GM19025 (cell line): ENCODE measurements around the gene CENPU.
"Not testable (repeated sequence)": the region's sequence is repeated elsewhere in the genome, so short reads cannot be mapped to it uniquely, and the experiment has no call there.

Experiments used
- ATAC-seq: cut with Tn5 transposase; IDR thresholded peaks from one replicate; pipeline ENCODE4 v1.9.1; 2021; ENCODE audit warnings: mild to moderate bottlenecking, low read depth, moderate library complexity; ENCODE audit not compliant: unreplicated experiment

The CENPU gene

DNA sequence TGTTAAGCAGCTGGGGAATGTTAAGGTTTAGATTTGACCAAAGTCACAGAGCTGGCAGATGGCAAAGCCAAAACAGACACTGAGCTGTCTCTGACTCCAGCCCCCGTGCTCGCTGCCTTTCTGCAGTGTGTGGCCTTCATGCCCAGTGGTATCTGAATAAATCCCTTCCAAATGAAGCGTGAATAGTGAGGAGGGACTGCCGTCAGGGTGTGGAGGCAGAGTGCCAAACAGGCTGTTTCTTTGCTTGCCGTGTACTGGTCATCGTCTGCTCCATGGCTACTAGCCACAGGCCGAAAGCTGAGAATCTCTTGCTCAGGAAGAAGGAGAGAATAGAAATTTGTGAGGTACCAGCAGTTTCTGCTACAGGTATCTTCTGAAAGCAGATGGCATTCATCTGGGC is 64.6 kb downstream of the CENPU start:
- ATAC-seq: no peak

DNA sequence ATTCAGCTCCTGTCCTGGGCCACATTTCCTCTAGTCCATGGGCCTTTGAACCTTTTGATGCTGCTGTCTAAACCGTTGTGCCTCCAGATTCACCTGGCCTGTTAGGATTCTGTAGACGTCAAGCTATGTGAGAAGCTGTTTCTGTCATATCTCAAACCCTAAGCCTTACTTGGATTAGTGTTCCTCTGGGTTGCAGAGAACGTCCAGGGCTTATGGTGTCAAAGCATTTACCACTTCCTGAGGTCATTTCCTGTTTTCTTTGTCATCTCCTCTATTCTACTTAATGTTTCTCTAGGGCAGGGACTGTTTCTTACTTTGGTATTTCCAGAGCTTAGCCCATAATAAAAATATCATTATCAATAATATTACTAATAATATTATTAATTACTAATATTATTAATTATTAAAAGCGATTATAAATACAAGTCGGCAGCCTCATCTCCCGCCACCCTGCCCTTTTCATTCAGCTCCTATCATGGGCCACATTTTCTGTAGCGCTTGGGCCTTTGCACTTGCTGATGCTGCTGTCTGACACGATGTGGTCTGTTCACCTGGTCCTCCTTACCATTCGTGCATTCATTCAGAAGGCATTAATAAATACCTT is 65.3 kb downstream of the CENPU start:
- no peak for ATAC-seq

DNA sequence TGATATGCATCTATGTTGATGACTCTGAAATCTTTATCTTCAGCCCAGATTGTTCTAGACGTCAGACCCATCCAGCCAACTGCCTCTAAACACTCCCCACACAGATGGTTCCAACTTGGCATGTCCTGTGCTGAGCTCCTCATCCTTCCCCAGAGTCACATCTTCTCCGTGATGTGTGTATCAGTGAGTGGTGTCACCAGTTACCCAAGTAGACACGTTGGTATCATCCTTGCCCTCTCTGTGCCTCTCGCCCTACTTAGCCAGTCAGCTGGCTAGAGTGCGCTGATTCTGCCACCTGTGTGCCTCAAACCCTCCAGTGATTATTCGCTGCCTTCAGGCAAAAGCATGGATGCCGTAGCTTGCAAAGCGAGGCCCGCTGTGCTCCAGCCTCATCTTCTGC is 65.8 kb downstream of the CENPU start:
- ATAC-seq: no peak

DNA sequence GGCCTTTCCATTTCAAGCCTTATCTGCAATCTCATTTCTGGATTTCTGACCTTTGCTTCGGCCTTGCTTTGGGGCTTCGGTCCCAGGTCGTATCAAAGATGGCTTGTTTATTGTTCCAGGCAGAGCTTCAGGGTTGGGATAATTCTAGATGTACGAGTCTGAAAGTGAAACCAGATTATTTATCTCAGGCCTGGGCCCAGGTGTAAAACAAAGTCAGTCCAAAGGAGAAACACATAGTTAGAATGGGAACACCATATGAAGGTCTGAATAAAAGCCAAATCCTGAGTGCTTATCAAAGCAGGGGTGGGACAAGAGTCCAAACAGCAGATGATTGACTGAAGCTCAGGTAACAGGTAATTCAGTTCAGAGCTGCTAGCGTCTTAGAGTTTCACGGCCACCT is 67.2 kb downstream of the CENPU start:
- ATAC-seq: no peak

DNA sequence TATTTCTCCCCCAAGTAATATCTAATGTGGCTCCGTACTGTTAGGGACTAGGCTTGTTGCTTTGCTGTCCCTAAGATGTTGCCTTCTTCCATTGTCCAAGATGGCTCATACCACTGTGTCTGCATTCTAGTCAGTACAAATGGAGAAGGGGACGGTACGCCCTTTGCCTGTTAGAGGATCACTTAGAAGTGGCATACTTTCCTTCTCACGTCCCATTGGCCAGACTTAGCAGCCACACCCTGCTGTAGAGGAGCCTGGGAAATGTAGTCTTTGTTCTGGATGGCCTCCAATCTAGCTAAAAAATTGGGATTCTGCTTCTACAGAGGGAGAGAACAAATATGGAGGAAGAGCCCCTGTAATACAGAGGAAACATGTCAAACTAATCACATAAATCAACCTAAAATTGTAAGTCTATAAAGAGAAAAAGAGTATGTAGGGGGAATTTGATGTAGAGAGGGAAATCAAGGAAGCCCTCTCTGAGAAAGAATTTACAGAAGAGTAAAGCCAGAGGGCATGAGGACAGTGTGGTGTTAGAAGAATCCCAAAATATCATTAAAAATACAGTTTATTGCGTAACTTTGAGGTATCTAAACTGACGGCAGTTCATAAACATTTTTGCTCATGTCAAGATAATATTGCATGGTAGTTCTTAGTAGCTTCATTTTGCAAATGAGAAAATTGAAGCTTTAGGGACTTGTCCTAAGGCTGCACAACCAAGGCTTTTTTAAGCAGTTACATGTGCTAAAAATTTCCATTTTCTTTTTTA is 69.3 kb downstream of the CENPU start:
- ATAC-seq: no peak

DNA sequence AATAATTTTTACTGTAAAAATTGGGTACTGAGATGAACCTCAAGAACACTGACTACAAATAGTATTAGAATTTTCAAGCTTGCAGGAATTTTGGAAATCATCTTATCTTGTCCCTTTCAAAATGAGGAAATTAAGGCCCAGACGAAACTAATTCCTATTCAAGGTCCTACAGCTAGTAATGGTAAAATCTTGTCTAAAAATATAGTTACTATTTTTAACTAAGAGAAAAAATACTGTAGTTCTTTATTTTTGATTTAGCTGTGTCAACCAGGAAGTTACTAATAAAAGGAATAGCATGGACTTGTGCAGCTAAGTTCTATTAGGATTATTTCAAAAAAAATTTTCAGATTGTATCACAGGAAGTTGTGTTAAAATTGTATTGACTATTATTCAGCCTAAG is 71.7 kb downstream of the CENPU start:
- no peak for ATAC-seq

DNA sequence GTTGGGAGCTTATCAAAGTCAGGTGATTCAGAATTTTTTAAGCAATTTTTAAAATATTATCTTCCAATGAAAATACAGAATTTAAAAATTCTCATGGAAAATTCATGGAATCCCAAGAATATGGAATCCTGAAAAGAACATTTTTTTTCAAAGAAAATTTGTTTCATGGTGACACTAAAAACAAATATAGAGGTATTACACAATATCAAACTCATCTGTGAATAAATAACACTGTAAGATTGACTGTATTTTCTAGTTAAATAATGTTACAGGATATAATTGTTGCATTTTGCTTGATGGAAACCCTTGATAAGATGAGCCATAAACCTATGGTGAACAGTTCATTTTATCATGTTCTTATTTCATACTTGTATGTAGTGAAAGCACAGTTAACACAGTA is 72.9 kb downstream of the CENPU start:
- ATAC-seq: no peak

DNA sequence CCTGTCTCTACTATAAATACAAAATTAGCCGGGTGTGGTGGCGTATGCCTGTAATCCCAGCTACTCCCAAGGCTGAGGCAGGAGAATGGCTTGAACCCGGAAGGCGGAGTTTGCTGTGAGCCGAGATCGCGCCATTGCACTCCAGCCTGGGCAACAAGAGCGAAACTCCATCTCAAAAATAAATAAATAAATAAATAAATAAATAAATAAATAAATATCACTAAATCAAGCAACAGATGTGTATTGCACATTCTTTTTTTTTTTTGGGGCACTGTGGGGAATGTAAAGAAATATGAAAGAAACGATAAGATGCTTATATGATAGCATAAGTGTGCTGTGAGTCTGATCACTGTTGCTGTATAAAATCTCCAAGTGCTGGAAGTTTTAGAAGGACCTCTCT is 76.1 kb downstream of the CENPU start:
- ATAC-seq: not testable (repeated sequence)

DNA sequence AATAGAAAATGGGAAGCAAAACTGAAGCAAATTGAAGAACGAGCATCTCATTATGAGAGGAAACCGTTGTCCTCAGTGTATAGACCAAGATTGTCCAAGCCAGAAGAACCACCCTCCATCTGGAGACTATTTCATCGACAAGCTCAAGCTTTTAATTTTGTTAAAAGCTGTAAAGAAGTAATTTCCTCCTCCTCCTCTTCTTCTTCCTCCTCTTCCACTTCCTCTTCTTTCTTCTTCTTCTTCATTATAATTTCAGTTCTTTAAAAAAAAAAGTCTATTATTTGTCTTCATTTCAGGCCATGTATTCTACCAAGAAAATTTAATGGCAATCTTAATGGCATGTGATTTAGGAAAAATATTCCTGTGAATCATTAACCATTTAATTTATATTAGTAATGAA is 76.8 kb downstream of the CENPU start:
- no peak for ATAC-seq

DNA sequence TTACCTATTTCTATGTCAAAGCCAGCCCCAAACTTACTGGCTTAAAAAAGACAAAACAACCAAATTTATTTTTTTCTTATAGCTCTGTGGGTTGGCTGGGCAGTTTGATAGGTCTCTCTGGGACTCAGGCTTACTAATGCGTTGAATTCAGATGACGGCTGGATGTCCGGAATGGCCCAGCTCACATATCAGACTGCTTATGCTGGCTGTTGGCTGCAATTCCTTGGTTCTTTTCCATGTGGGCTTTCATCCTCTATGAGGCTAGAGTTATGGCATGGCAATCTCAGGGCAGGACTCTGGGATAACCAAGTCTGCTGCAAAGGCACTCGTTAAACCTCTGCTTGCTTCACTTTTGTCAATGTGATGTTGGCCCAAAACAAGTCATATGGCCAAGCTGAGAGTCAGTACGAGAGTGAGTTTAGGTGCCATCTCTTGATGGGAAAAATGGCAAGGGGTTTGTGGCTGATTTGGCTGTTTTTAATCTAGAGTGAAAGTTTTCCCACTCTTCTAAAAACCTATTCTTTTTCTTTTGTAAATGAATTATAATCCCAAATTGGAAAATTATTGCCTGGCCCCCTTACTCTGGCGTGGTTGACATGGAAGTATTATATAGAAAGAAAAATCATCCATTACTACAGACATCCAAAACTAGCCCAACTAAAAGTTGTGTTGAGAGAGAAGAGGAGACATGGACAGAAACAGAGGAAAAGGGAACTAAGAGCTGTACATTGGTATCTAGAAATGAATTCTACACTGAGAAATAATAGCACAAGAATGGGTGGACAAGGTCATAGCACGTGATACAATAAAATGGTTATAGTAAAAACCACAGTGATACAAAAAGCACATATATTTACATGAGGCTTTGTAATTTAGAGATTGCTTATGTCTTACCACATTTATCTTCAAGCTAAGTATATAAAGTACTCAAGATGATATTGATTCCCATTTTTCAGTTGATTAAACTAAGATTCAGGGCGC is 77.7 kb downstream of the CENPU start:
- ATAC-seq: no peak

DNA sequence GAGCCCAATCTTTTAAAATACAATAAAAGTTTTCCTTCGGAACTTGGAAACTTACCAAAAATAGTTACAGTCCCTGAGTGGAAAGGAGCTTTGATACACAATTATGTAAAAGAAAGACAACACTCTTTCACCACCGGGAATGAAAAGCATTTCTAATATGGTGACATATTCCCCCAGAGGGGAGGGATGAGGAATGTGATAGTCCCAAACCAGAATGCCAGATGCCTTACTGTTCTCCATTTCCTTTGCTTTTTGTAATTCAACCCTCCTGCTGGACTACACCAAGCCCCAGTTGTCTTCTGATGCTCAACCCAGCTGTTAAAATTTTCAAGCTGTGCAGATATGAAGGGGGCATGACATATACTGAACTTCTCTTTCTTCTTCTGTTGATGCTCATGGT is 80.2 kb downstream of the CENPU start:
- no peak for ATAC-seq

DNA sequence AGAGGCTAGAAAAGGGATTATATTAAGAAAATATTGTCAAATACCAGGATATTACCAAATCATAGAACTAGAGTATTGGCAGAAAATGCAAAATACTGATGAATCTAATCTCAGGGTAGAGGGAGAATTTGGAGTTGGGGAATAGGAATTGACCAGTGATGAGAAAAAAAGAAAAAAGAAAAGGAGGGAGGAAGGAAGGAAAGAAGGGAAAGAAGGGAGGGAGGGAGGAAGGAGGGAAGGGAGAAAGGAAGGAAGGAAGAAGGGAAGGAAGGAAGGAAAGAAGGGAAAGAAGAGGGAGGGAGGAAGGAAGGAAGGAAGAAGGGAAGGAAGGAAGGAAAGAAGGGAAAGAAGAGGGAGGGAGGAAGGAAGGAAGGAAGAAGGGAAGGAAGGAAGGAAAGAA is 81.2 kb downstream of the CENPU start:
- not testable (repeated sequence) for ATAC-seq

DNA sequence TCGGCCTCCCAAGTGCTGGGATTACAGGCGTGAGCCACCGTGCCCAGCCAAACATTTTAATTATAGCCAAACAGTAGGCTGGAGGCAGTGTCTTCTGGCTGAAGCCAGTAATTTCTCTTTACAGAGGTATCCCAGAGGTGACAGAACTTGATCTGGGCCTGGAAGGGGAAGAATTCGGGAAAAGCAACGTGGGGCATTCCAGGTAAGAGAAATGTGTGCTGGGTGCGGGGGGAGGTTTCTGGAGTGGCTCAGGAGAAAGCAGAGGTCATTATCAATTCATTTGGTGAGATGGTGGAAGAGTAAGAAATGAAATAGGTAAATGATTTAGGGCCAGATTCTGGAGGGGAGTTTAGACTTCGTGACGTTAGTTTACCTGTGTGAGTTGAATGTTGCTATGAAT is 82.0 kb downstream of the CENPU start:
- no peak for ATAC-seq

DNA sequence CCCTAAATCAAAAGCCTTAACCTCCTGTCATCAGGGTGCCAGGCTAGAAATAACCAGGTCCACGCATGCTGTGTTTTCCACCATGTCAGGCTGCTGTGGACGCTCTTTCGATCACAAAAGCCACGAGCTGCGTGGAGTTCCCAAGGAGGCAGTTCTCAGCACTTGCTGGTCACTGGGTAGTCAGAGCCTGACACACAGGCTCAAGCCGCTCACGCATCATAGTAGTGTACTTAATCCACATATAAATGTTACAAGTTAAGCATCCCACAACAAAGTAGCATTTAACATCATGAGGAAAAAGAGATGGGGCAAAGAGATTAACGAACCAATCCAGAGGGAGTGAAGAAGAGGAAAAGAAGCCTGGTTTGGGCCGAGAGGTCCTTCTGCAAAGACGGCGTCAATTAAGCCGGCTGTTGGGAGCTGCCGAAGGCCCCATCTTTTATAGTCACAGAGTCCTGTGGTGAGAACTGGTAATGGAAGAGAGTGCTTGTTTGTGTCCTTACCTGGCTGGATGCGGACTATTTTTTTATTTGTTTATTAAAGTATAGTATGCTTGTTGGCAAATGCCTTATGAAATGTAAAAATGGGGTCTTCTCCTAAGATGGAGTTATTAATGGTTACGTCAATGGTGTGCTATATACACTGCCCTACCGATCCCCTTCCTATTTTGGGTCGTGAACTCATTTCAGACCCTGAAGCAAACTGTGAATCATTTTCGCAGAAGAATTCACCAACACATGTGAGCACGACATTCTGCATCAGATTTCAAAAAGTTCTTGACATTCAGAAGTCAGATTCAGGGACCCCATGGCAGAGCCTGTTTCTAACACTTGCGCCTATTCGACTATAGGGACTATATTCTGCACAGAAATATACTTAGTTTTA is 83.7 kb downstream of the CENPU start:
- ATAC-seq: peak; percentile 2

DNA sequence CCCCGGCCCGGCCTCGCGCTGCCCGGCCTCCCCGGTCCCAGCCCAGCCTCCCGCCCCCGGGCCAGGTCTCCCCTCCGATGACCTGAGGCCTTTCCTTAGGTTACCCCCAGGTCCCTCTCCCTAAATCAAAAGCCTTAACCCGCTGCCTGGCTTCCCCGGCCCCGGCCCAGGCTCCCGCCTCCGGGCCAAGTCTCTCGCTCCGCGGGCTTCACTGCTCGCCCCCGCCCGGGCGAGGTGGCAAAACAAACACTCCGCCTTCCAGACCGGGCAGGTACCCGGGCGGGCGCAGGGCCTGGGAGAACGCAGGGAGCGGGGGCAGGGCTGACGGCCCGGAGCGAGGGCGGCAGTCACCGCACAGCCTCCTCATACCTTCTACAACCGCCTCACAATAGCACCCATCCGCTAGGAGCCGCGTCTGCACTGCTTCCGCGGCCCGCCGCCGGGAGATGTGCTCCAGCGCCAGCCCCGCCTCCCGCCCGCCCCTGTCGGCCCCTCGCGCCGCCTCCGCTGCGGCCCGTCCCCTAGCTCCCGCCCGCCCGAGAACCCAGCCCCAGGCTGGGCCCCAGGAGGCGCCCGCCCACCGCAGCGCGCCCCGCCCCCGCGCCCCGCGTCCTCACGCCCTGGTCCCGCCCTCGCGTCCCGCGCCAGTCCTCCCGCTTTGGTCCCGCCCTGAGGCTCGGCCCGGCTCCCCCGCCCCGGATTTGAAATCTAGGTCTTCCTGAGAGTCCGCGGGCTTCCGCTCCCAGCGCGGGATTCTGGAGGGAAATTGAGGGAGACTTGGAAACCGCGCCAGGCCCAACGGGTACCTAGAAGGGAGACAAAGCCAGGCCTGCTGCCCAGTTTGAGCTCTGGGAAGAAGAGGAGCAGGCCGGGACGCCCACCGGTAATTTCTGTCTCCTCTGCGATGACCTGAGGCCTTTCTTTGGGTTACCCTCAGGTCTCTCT is 84.6 kb downstream of the CENPU start, which contains the start of the genes CASP3 and PRIMPOL:
Gene CASP3 (minus strand): TSS at position 422 of the 945 bp plus-strand sequence. CDS start 10,994 bp downstream, outside the sequence.
Gene PRIMPOL (plus strand): TSS at position 713 of the 945 bp plus-strand sequence. CDS start 7,403 bp downstream, outside the sequence.
- ATAC-seq: peak; percentile 84

DNA sequence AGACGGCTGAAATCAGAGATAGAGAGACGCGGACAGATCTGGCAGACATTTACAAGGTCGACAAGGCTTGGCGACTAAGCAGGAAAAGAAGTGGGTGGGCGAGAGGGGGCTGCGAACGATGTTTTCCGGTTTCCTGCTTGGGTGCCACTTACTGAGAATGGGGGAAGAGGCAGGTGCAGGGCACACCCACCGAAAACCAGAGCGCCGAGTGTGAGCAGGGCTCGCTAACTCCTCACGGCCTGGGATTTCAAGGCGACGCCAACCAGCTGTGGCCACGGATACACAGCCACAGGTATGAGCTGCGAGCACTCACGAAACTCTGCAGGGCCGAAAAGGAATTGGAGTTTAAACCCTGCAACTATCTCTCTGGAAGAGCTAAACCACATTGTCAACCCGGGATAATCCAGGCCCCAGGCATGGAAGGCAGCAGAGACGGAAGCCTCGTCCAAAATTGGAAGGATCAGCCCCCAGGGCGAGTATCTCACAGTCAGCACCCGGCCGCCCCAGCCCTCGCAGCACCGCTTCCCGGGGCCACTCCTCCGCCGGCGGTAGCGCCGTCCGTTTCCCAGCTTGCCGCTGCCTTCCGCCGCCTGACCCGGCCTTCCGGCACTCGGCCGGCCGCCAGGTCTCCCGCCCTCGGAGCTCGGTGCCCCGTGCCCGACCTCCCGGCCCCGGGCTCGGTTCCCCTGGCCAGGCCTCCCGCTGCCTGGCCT is 85.4 kb downstream of the CENPU start:
- ATAC-seq: peak; percentile 15

DNA sequence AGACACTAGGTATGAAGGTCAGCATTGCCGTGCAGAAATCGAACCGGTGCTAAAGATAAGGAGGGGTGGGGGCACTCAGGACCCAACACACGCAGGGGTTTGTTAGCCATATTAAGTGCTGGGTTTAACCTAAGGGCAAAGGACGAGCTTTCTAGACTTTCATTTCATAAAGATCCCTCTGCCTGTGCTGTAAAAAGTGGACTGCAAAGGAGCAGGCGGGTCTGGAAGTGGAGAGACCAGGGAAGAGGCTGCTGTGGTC is 85.9 kb downstream of the CENPU start:
- no peak for ATAC-seq

DNA sequence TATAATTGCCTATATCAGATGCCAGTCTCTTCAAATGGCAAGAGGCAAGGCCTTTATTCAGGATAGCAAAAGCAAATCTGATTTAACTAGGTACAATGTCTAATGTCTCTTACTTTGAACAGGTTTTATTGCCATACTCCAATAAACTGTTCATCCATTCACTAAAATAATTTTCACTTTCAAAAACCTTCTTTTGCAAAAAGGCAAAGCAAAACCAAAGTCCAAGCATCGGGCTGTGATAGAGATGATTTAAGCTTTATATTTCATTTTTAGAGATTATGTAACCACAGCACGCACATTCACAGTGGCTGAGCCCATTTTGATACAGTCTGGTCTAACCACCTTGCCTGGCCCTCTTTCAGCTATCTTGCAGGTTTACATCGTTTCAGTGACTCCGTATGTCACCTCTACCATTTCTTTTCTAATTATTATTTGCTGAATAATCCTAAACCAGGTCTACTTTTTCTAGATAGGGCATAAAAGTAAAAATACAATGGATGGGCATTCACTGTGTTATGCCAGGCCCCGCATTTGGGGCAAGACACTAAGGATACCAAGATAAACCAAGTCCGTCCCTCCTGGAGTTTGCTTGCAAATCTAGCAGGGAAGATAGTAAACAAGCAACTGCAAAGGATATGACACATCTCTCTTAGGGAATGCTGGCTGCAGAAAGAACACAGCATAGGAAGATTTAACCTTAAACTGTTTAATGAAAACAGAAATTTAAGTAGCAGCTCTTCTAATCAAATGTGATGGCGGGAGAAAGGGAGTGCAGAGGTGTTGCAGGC is 86.4 kb downstream of the CENPU start:
- no peak for ATAC-seq
